GM12878 (cell line): ENCODE measurements around the gene ZC3H8. TPM values are rescaled to one million over a fixed set of nuclear protein-coding genes. Genes with fewer than 3 reads are reported as not detected.

ENCODE experiments used
- BACH1 ChIP-seq: fragments of 450-650 bp; IDR thresholded peaks from 2 replicates; pipeline ENCODE4 v1.6.1; 2017; ENCODE audit warnings: mild to moderate bottlenecking, borderline replicate concordance
- BMI1 ChIP-seq: fragments of 450-650 bp; IDR thresholded peaks from 2 replicates; pipeline ENCODE4 v1.6.1; 2016; ENCODE audit warnings: mild to moderate bottlenecking, moderate library complexity, borderline replicate concordance
- CEBPB ChIP-seq, 2 experiments: fragments of 150-350 bp in 1 of 2; IDR thresholded peaks; 2 replicates each; pipeline ENCODE4 v1.6.1; 2012 to 2014; ENCODE audit warnings: low read depth in 2 of 2, low read length in 2 of 2, borderline replicate concordance in 1 of 2, inconsistent platforms in 1 of 2
- CHD2 ChIP-seq: IDR thresholded peaks from 2 replicates; pipeline ENCODE4 v1.6.1; 2011; ENCODE audit warnings: low read depth, low read length, improper control_type of control experiment, borderline replicate concordance
- EZH2 ChIP-seq: IDR thresholded peaks from 2 replicates; pipeline ENCODE4 v1.6.1; 2012; ENCODE audit warnings: low read depth, mild to moderate bottlenecking, control low read depth, inconsistent platforms, low read length, borderline replicate concordance; ENCODE audit not compliant: control insufficient read depth
- FOS ChIP-seq: IDR thresholded peaks from 3 replicates; pipeline ENCODE4 v1.6.1; 2011; ENCODE audit warnings: borderline replicate concordance; ENCODE audit not compliant: insufficient read length; ENCODE audit errors: extremely low read depth
- FOXM1 ChIP-seq: IDR thresholded peaks from 2 replicates; pipeline ENCODE4 v1.6.1; 2012; ENCODE audit warnings: low read depth, mild to moderate bottlenecking, inconsistent platforms, low read length, moderate library complexity
- GABPA ChIP-seq: IDR thresholded peaks from 2 replicates; pipeline ENCODE4 v1.6.1; 2014; ENCODE audit warnings: antibody characterized with exemption, low read depth, mild to moderate bottlenecking, inconsistent platforms
- MEF2A ChIP-seq: IDR thresholded peaks from 2 replicates; pipeline ENCODE4 v1.6.1; 2011; ENCODE audit warnings: low read depth, mild to moderate bottlenecking, low read length, moderate library complexity; ENCODE audit not compliant: insufficient read depth
- MTA2 ChIP-seq: fragments of 450-650 bp; IDR thresholded peaks from 2 replicates; pipeline ENCODE4 v1.6.1; 2016; ENCODE audit warnings: low read depth, mild to moderate bottlenecking, moderate library complexity
- POLR2AphosphoS5 ChIP-seq: IDR thresholded peaks from 2 replicates; pipeline ENCODE4 v1.6.1; 2011; ENCODE audit warnings: mild to moderate bottlenecking, low read length, inconsistent platforms
- RBBP5 ChIP-seq: fragments of 200-600 bp; sonication (generic); conservative IDR thresholded peaks from 2 replicates; pipeline ENCODE4 v1.6.1; 2016
- ZNF384 ChIP-seq: IDR thresholded peaks from 2 replicates; pipeline ENCODE4 v1.6.1; 2012; ENCODE audit warnings: low read depth, mild to moderate bottlenecking, low read length, improper control_type of control experiment, borderline replicate concordance
- polyA plus RNA-seq, 11 experiments: library from polyadenylated mRNA; depleted of rRNA in 4 of 11; unstranded in 6 of 11; stranded (reverse) in 5 of 11; fragments of >200 nt; fragmentation: Nextera tagmentation in 4 of 11; fragmentation: Illumina TruSeq in 1 of 11; extraction: Ambion mirVana in 4 of 11; extraction: Trizol in 1 of 11; gene quantifications; 1 replicate in 1 of 11; 2 replicates in 10 of 11; pipeline versions ENCODE4 v1.2.1 to v1.2.3, GENCODE V29; 2011 to 2016; ENCODE audit warnings: inconsistent platforms in 2 of 11, missing spikeins in 2 of 11, low read depth in 1 of 11
- total RNA-seq, 4 experiments: library from RNA; depleted of rRNA in 3 of 4; stranded (reverse); fragments of >200 nt in 3 of 4; fragmentation: Illumina TruSeq in 1 of 4; extraction: Trizol in 1 of 4; gene quantifications; 2 replicates each; pipeline versions ENCODE4 v1.2.1 to v1.2.3, GENCODE V29; 2013 to 2021
- TF ChIP-seq, protein P1 (sequence below): IDR thresholded peaks from 2 replicates; pipeline ENCODE4 v1.6.1; 2012; ENCODE audit warnings: mild to moderate bottlenecking, low read depth, low read length
- TF ChIP-seq, protein P2 (sequence below): fragments of 450-650 bp; conservative IDR thresholded peaks from 2 replicates; pipeline ENCODE4 v1.6.1; 2017; ENCODE audit warnings: mild to moderate bottlenecking, moderate library complexity
- TF ChIP-seq, protein P3 (sequence below): fragments of 450-650 bp; IDR thresholded peaks from 2 replicates; pipeline ENCODE4 v1.6.1; 2016; ENCODE audit warnings: mild to moderate bottlenecking, moderate library complexity, borderline replicate concordance
- TF ChIP-seq, protein P4 (sequence below), 3 experiments: IDR thresholded peaks in 2 of 3; conservative IDR thresholded peaks in 1 of 3; 2 replicates each; pipeline ENCODE4 v1.5.1; 2011; ENCODE audit warnings: low read depth in 3 of 3, low read length in 3 of 3, mild to moderate bottlenecking in 3 of 3, control low read depth in 2 of 3, moderate library complexity in 2 of 3, inconsistent platforms in 1 of 3, mixed read lengths in 1 of 3; ENCODE audit not compliant: control insufficient read depth in 2 of 3, insufficient read depth in 1 of 3; ENCODE audit errors: extremely low read depth in 1 of 3

ZC3H8 gene
- total and polyA plus RNA-seq, 10 of the 15 experiments (the other 5 are each of a cell fraction or from before 2014, with no cell fraction given) = 9.9 to 28.4 (median 19.5) TPM

DNA sequence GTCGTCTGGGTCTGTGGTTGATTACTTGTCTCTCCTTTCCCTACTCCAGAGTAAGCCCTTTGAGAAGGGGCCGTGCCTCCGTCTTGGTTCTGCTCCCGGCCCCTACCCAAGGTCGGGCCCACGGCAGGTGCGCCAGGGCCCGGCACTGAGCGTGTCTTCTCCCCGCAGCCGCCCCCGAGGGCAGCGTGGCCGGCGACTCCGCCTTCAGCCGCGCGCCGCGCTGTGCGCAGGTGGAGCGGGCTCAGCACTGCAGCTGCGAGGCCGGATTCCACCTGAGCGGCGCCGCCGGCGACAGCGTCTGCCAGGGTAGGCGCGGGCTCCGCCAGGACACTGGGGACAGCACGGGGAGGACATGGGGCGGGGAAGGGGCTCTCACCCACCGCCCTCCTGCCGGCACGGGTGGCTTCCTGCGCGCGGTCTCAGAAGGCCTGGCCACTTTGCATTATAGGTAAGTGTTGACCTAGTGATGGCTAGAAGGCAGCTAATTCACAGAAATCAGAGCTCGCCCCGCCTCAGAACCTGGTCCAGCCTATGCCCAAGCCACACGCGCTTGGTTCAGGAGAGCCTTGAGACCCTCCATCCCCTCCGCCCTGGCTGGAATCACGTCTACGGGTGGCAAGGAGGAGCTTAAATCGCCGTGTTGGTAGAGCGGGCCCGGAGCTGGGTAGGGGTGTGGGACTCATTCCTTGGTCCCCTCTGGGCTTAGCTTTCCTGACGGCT, 73.1 kb downstream of the ZC3H8 start (continued):
- TF ChIP-seq, protein P1, sequence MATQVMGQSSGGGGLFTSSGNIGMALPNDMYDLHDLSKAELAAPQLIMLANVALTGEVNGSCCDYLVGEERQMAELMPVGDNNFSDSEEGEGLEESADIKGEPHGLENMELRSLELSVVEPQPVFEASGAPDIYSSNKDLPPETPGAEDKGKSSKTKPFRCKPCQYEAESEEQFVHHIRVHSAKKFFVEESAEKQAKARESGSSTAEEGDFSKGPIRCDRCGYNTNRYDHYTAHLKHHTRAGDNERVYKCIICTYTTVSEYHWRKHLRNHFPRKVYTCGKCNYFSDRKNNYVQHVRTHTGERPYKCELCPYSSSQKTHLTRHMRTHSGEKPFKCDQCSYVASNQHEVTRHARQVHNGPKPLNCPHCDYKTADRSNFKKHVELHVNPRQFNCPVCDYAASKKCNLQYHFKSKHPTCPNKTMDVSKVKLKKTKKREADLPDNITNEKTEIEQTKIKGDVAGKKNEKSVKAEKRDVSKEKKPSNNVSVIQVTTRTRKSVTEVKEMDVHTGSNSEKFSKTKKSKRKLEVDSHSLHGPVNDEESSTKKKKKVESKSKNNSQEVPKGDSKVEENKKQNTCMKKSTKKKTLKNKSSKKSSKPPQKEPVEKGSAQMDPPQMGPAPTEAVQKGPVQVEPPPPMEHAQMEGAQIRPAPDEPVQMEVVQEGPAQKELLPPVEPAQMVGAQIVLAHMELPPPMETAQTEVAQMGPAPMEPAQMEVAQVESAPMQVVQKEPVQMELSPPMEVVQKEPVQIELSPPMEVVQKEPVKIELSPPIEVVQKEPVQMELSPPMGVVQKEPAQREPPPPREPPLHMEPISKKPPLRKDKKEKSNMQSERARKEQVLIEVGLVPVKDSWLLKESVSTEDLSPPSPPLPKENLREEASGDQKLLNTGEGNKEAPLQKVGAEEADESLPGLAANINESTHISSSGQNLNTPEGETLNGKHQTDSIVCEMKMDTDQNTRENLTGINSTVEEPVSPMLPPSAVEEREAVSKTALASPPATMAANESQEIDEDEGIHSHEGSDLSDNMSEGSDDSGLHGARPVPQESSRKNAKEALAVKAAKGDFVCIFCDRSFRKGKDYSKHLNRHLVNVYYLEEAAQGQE = no peak
- TF ChIP-seq BMI1 = no peak
- no peak for TF ChIP-seq EZH2
- TF ChIP-seq MEF2A = no peak
- TF ChIP-seq, protein P2, sequence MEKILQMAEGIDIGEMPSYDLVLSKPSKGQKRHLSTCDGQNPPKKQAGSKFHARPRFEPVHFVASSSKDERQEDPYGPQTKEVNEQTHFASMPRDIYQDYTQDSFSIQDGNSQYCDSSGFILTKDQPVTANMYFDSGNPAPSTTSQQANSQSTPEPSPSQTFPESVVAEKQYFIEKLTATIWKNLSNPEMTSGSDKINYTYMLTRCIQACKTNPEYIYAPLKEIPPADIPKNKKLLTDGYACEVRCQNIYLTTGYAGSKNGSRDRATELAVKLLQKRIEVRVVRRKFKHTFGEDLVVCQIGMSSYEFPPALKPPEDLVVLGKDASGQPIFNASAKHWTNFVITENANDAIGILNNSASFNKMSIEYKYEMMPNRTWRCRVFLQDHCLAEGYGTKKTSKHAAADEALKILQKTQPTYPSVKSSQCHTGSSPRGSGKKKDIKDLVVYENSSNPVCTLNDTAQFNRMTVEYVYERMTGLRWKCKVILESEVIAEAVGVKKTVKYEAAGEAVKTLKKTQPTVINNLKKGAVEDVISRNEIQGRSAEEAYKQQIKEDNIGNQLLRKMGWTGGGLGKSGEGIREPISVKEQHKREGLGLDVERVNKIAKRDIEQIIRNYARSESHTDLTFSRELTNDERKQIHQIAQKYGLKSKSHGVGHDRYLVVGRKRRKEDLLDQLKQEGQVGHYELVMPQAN = no peak
- TF ChIP-seq CHD2 = no peak
- no peak for TF ChIP-seq FOXM1
- no peak for TF ChIP-seq FOS
- TF ChIP-seq POLR2AphosphoS5 = no peak
- TF ChIP-seq, protein P3, sequence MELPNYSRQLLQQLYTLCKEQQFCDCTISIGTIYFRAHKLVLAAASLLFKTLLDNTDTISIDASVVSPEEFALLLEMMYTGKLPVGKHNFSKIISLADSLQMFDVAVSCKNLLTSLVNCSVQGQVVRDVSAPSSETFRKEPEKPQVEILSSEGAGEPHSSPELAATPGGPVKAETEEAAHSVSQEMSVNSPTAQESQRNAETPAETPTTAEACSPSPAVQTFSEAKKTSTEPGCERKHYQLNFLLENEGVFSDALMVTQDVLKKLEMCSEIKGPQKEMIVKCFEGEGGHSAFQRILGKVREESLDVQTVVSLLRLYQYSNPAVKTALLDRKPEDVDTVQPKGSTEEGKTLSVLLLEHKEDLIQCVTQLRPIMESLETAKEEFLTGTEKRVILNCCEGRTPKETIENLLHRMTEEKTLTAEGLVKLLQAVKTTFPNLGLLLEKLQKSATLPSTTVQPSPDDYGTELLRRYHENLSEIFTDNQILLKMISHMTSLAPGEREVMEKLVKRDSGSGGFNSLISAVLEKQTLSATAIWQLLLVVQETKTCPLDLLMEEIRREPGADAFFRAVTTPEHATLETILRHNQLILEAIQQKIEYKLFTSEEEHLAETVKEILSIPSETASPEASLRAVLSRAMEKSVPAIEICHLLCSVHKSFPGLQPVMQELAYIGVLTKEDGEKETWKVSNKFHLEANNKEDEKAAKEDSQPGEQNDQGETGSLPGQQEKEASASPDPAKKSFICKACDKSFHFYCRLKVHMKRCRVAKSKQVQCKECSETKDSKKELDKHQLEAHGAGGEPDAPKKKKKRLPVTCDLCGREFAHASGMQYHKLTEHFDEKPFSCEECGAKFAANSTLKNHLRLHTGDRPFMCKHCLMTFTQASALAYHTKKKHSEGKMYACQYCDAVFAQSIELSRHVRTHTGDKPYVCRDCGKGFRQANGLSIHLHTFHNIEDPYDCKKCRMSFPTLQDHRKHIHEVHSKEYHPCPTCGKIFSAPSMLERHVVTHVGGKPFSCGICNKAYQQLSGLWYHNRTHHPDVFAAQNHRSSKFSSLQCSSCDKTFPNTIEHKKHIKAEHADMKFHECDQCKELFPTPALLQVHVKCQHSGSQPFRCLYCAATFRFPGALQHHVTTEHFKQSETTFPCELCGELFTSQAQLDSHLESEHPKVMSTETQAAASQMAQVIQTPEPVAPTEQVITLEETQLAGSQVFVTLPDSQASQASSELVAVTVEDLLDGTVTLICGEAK = no peak
- TF ChIP-seq MTA2 = no peak
- no peak for TF ChIP-seq BACH1
- TF ChIP-seq RBBP5 = no peak
- TF ChIP-seq, protein P4, sequence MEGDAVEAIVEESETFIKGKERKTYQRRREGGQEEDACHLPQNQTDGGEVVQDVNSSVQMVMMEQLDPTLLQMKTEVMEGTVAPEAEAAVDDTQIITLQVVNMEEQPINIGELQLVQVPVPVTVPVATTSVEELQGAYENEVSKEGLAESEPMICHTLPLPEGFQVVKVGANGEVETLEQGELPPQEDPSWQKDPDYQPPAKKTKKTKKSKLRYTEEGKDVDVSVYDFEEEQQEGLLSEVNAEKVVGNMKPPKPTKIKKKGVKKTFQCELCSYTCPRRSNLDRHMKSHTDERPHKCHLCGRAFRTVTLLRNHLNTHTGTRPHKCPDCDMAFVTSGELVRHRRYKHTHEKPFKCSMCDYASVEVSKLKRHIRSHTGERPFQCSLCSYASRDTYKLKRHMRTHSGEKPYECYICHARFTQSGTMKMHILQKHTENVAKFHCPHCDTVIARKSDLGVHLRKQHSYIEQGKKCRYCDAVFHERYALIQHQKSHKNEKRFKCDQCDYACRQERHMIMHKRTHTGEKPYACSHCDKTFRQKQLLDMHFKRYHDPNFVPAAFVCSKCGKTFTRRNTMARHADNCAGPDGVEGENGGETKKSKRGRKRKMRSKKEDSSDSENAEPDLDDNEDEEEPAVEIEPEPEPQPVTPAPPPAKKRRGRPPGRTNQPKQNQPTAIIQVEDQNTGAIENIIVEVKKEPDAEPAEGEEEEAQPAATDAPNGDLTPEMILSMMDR (IDR thresholded peaks at IDR 0.05 in 2 of 3, conservative IDR thresholded peaks at IDR 0.05 in 1 of 3; ENCODE audit: control insufficient read depth in 2 of 3, extremely low read depth in 1 of 3, insufficient read depth in 1 of 3, low read depth in 3 of 3, low read length in 3 of 3) = no peak
- TF ChIP-seq GABPA = no peak
- no peak for TF ChIP-seq CEBPB (IDR thresholded peaks at IDR 0.05; ENCODE audit: borderline replicate concordance in 1 of 2, low read depth in 2 of 2, low read length in 2 of 2)
- TF ChIP-seq ZNF384 = no peak
